NCI-H1105 treated with DMSO at 0.1 percent for 48 hours (cell line): ENCODE measurements around the gene GEN1.

Source experiments
- DNase-seq: peaks from one replicate; lab custom pipeline; 2025; lab: John Stamatoyannopoulos, UW

Gene GEN1

GRCh38 chr2:17827785-17828184, 73.8 kb downstream of the GEN1 start:
- DNase-seq, result no peak

- DNase-seq, result no peak
Observed at GRCh38 chr2:17830053-17831034, 76.4 kb downstream of the GEN1 start.

- no peak for DNase-seq
Observed at GRCh38 chr2:17835516-17835915, 81.6 kb downstream of the GEN1 start.
